ENCODE data around the gene CLEC4D.

DNA sequence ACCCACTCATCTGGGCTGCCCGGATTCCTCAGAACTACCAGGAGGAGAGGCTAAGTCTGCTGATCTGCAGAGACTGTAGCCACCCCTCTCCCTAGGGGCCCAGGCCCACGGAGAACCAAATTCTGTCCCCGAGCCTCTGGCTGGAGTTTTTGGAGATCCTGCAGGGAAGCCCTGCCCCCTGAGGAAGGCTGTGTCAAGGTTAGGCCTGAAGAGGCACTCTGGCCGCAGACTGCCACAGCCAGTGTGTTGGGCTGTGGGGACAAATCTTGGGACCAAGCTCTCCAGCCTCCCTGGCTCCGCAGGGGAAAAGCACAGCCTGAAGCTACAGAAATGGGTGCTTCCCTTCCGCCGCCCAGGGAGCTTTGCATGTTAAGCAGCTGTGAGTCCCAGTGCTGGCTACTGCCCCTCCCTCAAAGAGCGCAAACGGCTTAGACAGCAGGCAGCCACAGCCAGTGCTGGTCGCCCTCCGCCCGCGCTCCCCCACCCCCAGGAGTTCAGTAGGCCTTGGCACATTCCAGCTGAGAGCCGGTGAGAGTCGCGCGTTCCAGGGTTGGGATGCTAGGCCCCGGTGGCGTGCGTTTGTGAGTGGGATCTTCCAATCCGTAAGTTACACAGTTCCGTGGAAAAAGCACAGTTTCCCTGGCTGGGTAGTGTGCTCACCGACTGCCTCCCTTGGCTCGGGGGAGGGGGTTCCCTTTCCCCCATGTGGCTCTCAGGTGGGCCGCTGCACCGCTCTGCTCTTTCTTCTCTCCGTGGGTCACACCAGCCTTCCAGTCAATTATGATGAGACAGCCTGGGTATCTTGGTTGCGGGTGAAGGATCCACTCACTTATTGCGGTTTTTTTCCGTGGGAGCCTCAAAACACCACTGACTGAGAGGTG is 14.2 kb downstream of the CLEC4D start:
- no peak for TF ChIP-seq POLR2A (IDR thresholded peaks at IDR 0.05; ENCODE audit: low read length)
- no peak for TF ChIP-seq GATA1 (IDR thresholded peaks at IDR 0.05; ENCODE audit: low read depth, low read length)

Data from erythroblast (primary cell).